HS-27A (cell line): ENCODE results near the gene LRG1.
"Not testable (repeated sequence)": the region's sequence is repeated elsewhere in the genome, so short reads cannot be mapped to it uniquely, and the experiment has no call there.

Experiments used
- DNase-seq: peaks from one replicate; pipeline ENCODE4 v3.0.0-alpha.2; 2012; ENCODE audit warnings: low read depth, missing footprints

Gene LRG1

GRCh38 chr19:4550479-4551050, 10.7 kb upstream of the LRG1 start:
- no peak for DNase-seq

- no peak for DNase-seq
Observed at GRCh38 chr19:4550018-4550417, 10.2 kb upstream of the LRG1 start.

- DNase-seq = no peak
Observed at GRCh38 chr19:4548238-4548584, 8.4 kb upstream of the LRG1 start.

GRCh38 chr19:4547303-4548237, 7.7 kb upstream of the LRG1 start:
- DNase-seq = no peak

- no peak for DNase-seq
Observed at GRCh38 chr19:4543842-4544647, 4.2 kb upstream of the LRG1 start.

- DNase-seq = no peak
Observed at GRCh38 chr19:4542896-4543841, 3.3 kb upstream of the LRG1 start.

GRCh38 chr19:4541806-4542145, 1.9 kb upstream of the LRG1 start:
- not testable (repeated sequence) for DNase-seq

- no peak for DNase-seq
Observed at GRCh38 chr19:4541114-4541805, 1.4 kb upstream of the LRG1 start.

GRCh38 chr19:4539169-4539692, 605 bp downstream of the LRG1 start:
- DNase-seq = no peak

GRCh38 chr19:4538601-4538954, 1.3 kb downstream of the LRG1 start:
- DNase-seq = no peak

GRCh38 chr19:4537953-4538600, 1.8 kb downstream of the LRG1 start:
- no peak for DNase-seq

GRCh38 chr19:4536798-4537197, 3.0 kb downstream of the LRG1 start:
- no peak for DNase-seq

- no peak for DNase-seq
Observed at GRCh38 chr19:4534836-4535658, 4.8 kb downstream of the LRG1 start, which contains the start of gene PLIN5. Gene PLIN5 (minus strand): TSS chr19:4535224. CDS start chr19:4534074, 1,150 bp downstream.

- no peak for DNase-seq
Observed at GRCh38 chr19:4533835-4534424, 5.9 kb downstream of the LRG1 start.

GRCh38 chr19:4533334-4533733, 6.5 kb downstream of the LRG1 start:
- DNase-seq = no peak

GRCh38 chr19:4531562-4532165, 8.2 kb downstream of the LRG1 start:
- DNase-seq = no peak

GRCh38 chr19:4529924-4530522, 9.8 kb downstream of the LRG1 start:
- no peak for DNase-seq

- DNase-seq = no peak
Observed at GRCh38 chr19:4528843-4529242, 11.0 kb downstream of the LRG1 start.
